ENCODE data around the gene SLC6A12.

GRCh38 chr12:220946-221550, 7.1 kb upstream of the SLC6A12 start:
- TF ChIP-seq POLR2A (IDR thresholded peaks at IDR 0.05; ENCODE audit: low read length) = no peak
- TF ChIP-seq GATA1 (IDR thresholded peaks at IDR 0.05; ENCODE audit: low read depth, low read length) = no peak
